WTC11 (cell line): ENCODE data around the gene TUBE1. TPM values are rescaled to one million over a fixed set of nuclear protein-coding genes. Genes with fewer than 3 reads are reported as not detected.

Source experiments
- ATAC-seq: fragments of 200-7000 bp; cut with Tn5 transposase; 2 replicates; pipeline ENCODE4 v1.10.0; 2021; ENCODE audit warnings: mild to moderate bottlenecking, moderate library complexity
- CTCF ChIA-PET: fragments of 300-600 bp; sonication (Branson Sonifier 250); formaldehyde crosslinking; loops from one replicate; lab custom pipeline; 2021; ENCODE audit warnings: antibody characterized with exemption; lab: Charles Lee
- POLR2A ChIA-PET: fragments of 350-600 bp; sonication (Branson Sonifier 250); formaldehyde crosslinking; loops from one replicate; lab custom pipeline; 2021; ENCODE audit warnings: antibody characterized with exemption; lab: Charles Lee
- DNase-seq: peaks from one replicate; pipeline ENCODE4 v3.0.0; 2021; ENCODE audit warnings: low spot score
- H3K27ac Mint-ChIP-seq: 2 replicates; pipeline ENCODE4 v1.8.0; 2021; ENCODE audit warnings: mixed read lengths
- H3K27me3 Mint-ChIP-seq: 2 replicates; pipeline ENCODE4 v1.8.0; 2021; ENCODE audit warnings: low read depth, mild to moderate bottlenecking, moderate library complexity, mixed read lengths
- H3K36me3 Mint-ChIP-seq: 2 replicates; pipeline ENCODE4 v1.8.0; 2021; ENCODE audit warnings: mixed read lengths
- H3K4me1 Mint-ChIP-seq: 2 replicates; pipeline ENCODE4 v1.8.0; 2022; ENCODE audit warnings: mixed read lengths
- H3K4me3 Mint-ChIP-seq: 2 replicates; pipeline ENCODE4 v1.8.0; 2021; ENCODE audit warnings: mild to moderate bottlenecking, moderate library complexity, mixed read lengths
- H3K9me3 Mint-ChIP-seq: 2 replicates; pipeline ENCODE4 v1.8.0; 2021; ENCODE audit warnings: mixed read lengths
- ATF1 ChIP-seq: sonication (generic); formaldehyde crosslinking; IDR thresholded peaks from 2 replicates; pipeline ENCODE4 v1.8.1; 2023; ENCODE audit warnings: mild to moderate bottlenecking, moderate library complexity, missing genetic modification reagents
- CREB1 ChIP-seq: sonication (generic); formaldehyde crosslinking; IDR thresholded peaks from 2 replicates; pipeline ENCODE4 v1.8.0; 2023; ENCODE audit warnings: mild to moderate bottlenecking, missing genetic modification reagents
- ELF4 ChIP-seq: sonication (generic); formaldehyde crosslinking; IDR thresholded peaks from 2 replicates; pipeline ENCODE4 v1.8.1; 2022; ENCODE audit warnings: low read depth, mild to moderate bottlenecking, moderate library complexity, missing genetic modification reagents
- ETV6 ChIP-seq: sonication (generic); formaldehyde crosslinking; IDR thresholded peaks from 2 replicates; pipeline ENCODE4 v1.8.1; 2022; ENCODE audit warnings: mild to moderate bottlenecking, missing genetic modification reagents
- FOXJ3 ChIP-seq: sonication (generic); formaldehyde crosslinking; IDR thresholded peaks from 2 replicates; pipeline ENCODE4 v1.9.0; 2021; ENCODE audit warnings: missing genetic modification reagents, mild to moderate bottlenecking, borderline replicate concordance
- FOXP1 ChIP-seq: sonication (generic); formaldehyde crosslinking; IDR thresholded peaks from 2 replicates; pipeline ENCODE4 v1.8.0; 2022; ENCODE audit warnings: missing genetic modification reagents, mild to moderate bottlenecking, moderate library complexity, borderline replicate concordance
- IRF2 ChIP-seq: sonication (generic); formaldehyde crosslinking; IDR thresholded peaks from 2 replicates; pipeline ENCODE4 v1.8.0; 2022; ENCODE audit warnings: low read depth, missing genetic modification reagents, borderline replicate concordance
- JAZF1 ChIP-seq: fragments of 250-450 bp; sonication (Bioruptor Pico); IDR thresholded peaks from 2 replicates; pipeline ENCODE4 v1.9.0; 2021; ENCODE audit warnings: moderate library complexity, mild to moderate bottlenecking, inconsistent platforms
- JUN ChIP-seq: sonication (generic); formaldehyde crosslinking; IDR thresholded peaks from 2 replicates; pipeline ENCODE4 v1.8.0; 2023; ENCODE audit warnings: mild to moderate bottlenecking, missing genetic modification reagents
- KAT7 ChIP-seq: sonication (generic); formaldehyde crosslinking; IDR thresholded peaks from 2 replicates; pipeline ENCODE4 v1.8.1; 2023; ENCODE audit warnings: missing genetic modification reagents, mild to moderate bottlenecking, borderline replicate concordance
- NR1H2 ChIP-seq: sonication (generic); formaldehyde crosslinking; IDR thresholded peaks from 2 replicates; pipeline ENCODE4 v1.9.0; 2021; ENCODE audit warnings: mild to moderate bottlenecking, moderate library complexity, missing genetic modification reagents
- SMAD4 ChIP-seq: sonication (generic); formaldehyde crosslinking; IDR thresholded peaks from 2 replicates; pipeline ENCODE4 v1.8.0; 2022; ENCODE audit warnings: mild to moderate bottlenecking, missing genetic modification reagents
- TP53 ChIP-seq: sonication (generic); formaldehyde crosslinking; IDR thresholded peaks from 2 replicates; pipeline ENCODE4 v1.8.1; 2023; ENCODE audit warnings: mild to moderate bottlenecking, missing genetic modification reagents
- ZNF138 ChIP-seq: sonication (generic); formaldehyde crosslinking; conservative IDR thresholded peaks from 2 replicates; pipeline ENCODE4 v1.8.1; 2022; ENCODE audit warnings: mild to moderate bottlenecking, moderate library complexity, missing genetic modification reagents
- ZNF219 ChIP-seq: sonication (generic); formaldehyde crosslinking; IDR thresholded peaks from 2 replicates; pipeline ENCODE4 v1.8.0; 2023; ENCODE audit warnings: missing genetic modification reagents, mild to moderate bottlenecking, borderline replicate concordance
- ZNF232 ChIP-seq: sonication (generic); formaldehyde crosslinking; IDR thresholded peaks from 2 replicates; pipeline ENCODE4 v1.8.0; 2022; ENCODE audit warnings: mild to moderate bottlenecking, missing genetic modification reagents
- ZNF416 ChIP-seq: fragments of 250-450 bp; sonication (Bioruptor Pico); IDR thresholded peaks from 2 replicates; pipeline ENCODE4 v1.9.0; 2021; ENCODE audit warnings: mild to moderate bottlenecking, inconsistent platforms
- ZNF423 ChIP-seq: fragments of 250-450 bp; sonication (Bioruptor Pico); IDR thresholded peaks from 2 replicates; pipeline ENCODE4 v2.1.2; 2022; ENCODE audit warnings: mild to moderate bottlenecking, moderate library complexity
- total RNA-seq: library from RNA; stranded (reverse); gene quantifications from 3 replicates; pipeline ENCODE4 v1.2.3, GENCODE V29; 2021
- TF ChIP-seq, protein P1 (sequence below): sonication (generic); formaldehyde crosslinking; IDR thresholded peaks from 2 replicates; pipeline ENCODE4 v1.8.0; 2022; ENCODE audit warnings: mild to moderate bottlenecking, missing genetic modification reagents
- TF ChIP-seq, protein P2 (sequence below): sonication (generic); formaldehyde crosslinking; IDR thresholded peaks from 2 replicates; pipeline ENCODE4 v1.8.0; 2022; ENCODE audit warnings: missing genetic modification reagents
- TF ChIP-seq, protein P3 (sequence below): sonication (generic); formaldehyde crosslinking; IDR thresholded peaks from 2 replicates; pipeline ENCODE4 v1.8.1; 2023; ENCODE audit warnings: mild to moderate bottlenecking, missing genetic modification reagents, moderate library complexity
- TF ChIP-seq, protein P4 (sequence below): sonication (generic); formaldehyde crosslinking; IDR thresholded peaks from 2 replicates; pipeline ENCODE4 v1.8.0; 2023; ENCODE audit warnings: missing genetic modification reagents, mild to moderate bottlenecking, borderline replicate concordance
- TF ChIP-seq, protein P5 (sequence below): fragments of 250-450 bp; sonication (Bioruptor Pico); IDR thresholded peaks from 2 replicates; pipeline ENCODE4 v1.9.0; 2021; ENCODE audit warnings: moderate library complexity, mild to moderate bottlenecking, inconsistent platforms, borderline replicate concordance
- TF ChIP-seq, protein P6 (sequence below): sonication (generic); formaldehyde crosslinking; IDR thresholded peaks from 2 replicates; pipeline ENCODE4 v1.8.0; 2022; ENCODE audit warnings: mild to moderate bottlenecking, missing genetic modification reagents
- TF ChIP-seq, protein P7 (sequence below): sonication (generic); formaldehyde crosslinking; IDR thresholded peaks from 2 replicates; pipeline ENCODE4 v1.8.1; 2023; ENCODE audit warnings: mild to moderate bottlenecking, missing genetic modification reagents, moderate library complexity

Gene TUBE1
- total RNA-seq, 1 experiment from 2014 or later = 16.9 TPM

DNA sequence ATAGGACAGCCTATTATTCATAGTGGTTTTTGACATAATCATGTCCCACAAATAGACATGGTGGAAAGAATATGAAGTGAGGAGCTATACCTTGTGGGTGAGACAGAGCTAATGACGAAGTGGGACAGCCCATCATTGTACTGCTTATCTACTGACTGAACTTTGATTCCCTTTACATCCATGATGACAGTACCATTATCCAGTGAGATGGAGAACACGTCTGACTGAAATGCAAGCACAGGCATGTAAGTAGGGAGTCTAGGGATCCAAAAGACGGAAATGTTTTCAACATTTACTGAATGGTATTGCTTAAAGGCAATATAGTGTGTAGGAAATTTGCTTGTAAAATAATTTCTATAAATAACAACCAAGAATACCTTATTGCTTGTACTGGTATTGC lies 43.6 kb upstream of the TUBE1 start:
- ChIA-PET CTCF (interaction anchor here (1.5 kb wide), 1 partner anchor 15 kb away, joined by 3 read pairs; no protein-coding TSS in a partner anchor), POLR2A (no interaction called here)
- ATAC-seq (no peak), DNase-seq (no peak)
- Mint-ChIP-seq H3K36me3 (no peaks in the 10 kb centered on the region), H3K27ac (no peak overlapping the region), H3K4me3 (no peak overlapping the region), H3K9me3 (no peaks in the 10 kb centered on the region), H3K27me3 (no peaks in the 10 kb centered on the region), H3K4me1 (peaks cover 2% of the 10 kb centered on the region; the same call in 1 of the 2 replicates)
- TF ChIP-seq ZNF219 (no peak), IRF2 (no peak), ELF4 (no peak), SMAD4 (CRISPR knock-in tag) (no peak), ETV6 (CRISPR knock-in tag) (no peak), KAT7 (CRISPR knock-in tag) (no peak), ZNF423 (CRISPR knock-in tag) (no peak)
- TF ChIP-seq, protein P1, sequence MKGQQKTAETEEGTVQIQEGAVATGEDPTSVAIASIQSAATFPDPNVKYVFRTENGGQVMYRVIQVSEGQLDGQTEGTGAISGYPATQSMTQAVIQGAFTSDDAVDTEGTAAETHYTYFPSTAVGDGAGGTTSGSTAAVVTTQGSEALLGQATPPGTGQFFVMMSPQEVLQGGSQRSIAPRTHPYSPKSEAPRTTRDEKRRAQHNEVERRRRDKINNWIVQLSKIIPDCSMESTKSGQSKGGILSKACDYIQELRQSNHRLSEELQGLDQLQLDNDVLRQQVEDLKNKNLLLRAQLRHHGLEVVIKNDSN (CRISPR knock-in tag) = no peak
- TF ChIP-seq, protein P2, sequence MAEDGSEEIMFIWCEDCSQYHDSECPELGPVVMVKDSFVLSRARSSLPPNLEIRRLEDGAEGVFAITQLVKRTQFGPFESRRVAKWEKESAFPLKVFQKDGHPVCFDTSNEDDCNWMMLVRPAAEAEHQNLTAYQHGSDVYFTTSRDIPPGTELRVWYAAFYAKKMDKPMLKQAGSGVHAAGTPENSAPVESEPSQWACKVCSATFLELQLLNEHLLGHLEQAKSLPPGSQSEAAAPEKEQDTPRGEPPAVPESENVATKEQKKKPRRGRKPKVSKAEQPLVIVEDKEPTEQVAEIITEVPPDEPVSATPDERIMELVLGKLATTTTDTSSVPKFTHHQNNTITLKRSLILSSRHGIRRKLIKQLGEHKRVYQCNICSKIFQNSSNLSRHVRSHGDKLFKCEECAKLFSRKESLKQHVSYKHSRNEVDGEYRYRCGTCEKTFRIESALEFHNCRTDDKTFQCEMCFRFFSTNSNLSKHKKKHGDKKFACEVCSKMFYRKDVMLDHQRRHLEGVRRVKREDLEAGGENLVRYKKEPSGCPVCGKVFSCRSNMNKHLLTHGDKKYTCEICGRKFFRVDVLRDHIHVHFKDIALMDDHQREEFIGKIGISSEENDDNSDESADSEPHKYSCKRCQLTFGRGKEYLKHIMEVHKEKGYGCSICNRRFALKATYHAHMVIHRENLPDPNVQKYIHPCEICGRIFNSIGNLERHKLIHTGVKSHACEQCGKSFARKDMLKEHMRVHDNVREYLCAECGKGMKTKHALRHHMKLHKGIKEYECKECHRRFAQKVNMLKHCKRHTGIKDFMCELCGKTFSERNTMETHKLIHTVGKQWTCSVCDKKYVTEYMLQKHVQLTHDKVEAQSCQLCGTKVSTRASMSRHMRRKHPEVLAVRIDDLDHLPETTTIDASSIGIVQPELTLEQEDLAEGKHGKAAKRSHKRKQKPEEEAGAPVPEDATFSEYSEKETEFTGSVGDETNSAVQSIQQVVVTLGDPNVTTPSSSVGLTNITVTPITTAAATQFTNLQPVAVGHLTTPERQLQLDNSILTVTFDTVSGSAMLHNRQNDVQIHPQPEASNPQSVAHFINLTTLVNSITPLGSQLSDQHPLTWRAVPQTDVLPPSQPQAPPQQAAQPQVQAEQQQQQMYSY (CRISPR knock-in tag) = no peak
- TF ChIP-seq, protein P3, sequence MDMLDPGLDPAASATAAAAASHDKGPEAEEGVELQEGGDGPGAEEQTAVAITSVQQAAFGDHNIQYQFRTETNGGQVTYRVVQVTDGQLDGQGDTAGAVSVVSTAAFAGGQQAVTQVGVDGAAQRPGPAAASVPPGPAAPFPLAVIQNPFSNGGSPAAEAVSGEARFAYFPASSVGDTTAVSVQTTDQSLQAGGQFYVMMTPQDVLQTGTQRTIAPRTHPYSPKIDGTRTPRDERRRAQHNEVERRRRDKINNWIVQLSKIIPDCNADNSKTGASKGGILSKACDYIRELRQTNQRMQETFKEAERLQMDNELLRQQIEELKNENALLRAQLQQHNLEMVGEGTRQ (CRISPR knock-in tag) = no peak

DNA sequence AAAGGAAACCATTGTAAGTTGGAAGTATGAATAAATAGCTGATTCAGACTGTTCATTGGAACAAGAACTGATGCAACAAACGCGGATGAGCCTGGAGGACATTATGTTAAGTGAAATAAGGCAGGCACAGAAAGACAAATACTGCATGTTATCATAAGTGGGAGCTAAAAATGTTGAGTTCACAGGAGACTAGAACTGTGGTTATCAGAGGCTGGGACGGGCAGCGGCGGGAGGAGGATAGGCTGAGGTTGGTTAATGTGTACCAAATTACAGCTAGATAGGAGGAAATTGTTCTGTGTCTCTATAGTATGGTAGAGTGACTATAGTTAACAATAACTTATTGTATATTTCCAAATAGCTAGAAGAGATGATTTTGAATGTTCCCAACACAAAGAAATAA lies 40.9 kb upstream of the TUBE1 start:
- no peaks in the 10 kb centered on the region for H3K36me3 Mint-ChIP-seq
- H3K4me1 Mint-ChIP-seq = peaks cover 7% of the 10 kb centered on the region
- H3K27ac Mint-ChIP-seq = no peak overlapping the region
- CTCF ChIA-PET = no interaction called here
- POLR2A ChIA-PET = interaction anchor here (0.6 kb wide), 1 partner anchor 33 kb away, joined by 5 read pairs; no protein-coding TSS in a partner anchor
- ATAC-seq (no peak), DNase-seq (no peak)
- H3K9me3 Mint-ChIP-seq = no peaks in the 10 kb centered on the region
- no peaks in the 10 kb centered on the region for H3K27me3 Mint-ChIP-seq
- H3K4me3 Mint-ChIP-seq = no peak overlapping the region
- TF ChIP-seq, protein P4, sequence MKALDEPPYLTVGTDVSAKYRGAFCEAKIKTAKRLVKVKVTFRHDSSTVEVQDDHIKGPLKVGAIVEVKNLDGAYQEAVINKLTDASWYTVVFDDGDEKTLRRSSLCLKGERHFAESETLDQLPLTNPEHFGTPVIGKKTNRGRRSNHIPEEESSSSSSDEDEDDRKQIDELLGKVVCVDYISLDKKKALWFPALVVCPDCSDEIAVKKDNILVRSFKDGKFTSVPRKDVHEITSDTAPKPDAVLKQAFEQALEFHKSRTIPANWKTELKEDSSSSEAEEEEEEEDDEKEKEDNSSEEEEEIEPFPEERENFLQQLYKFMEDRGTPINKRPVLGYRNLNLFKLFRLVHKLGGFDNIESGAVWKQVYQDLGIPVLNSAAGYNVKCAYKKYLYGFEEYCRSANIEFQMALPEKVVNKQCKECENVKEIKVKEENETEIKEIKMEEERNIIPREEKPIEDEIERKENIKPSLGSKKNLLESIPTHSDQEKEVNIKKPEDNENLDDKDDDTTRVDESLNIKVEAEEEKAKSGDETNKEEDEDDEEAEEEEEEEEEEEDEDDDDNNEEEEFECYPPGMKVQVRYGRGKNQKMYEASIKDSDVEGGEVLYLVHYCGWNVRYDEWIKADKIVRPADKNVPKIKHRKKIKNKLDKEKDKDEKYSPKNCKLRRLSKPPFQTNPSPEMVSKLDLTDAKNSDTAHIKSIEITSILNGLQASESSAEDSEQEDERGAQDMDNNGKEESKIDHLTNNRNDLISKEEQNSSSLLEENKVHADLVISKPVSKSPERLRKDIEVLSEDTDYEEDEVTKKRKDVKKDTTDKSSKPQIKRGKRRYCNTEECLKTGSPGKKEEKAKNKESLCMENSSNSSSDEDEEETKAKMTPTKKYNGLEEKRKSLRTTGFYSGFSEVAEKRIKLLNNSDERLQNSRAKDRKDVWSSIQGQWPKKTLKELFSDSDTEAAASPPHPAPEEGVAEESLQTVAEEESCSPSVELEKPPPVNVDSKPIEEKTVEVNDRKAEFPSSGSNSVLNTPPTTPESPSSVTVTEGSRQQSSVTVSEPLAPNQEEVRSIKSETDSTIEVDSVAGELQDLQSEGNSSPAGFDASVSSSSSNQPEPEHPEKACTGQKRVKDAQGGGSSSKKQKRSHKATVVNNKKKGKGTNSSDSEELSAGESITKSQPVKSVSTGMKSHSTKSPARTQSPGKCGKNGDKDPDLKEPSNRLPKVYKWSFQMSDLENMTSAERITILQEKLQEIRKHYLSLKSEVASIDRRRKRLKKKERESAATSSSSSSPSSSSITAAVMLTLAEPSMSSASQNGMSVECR = no peak
- TF ChIP-seq CREB1 (no peak), TP53 (CRISPR knock-in tag) (no peak), JUN (CRISPR knock-in tag) (no peak), NR1H2 (no peak), JAZF1 (CRISPR knock-in tag) (no peak), ZNF232 (CRISPR knock-in tag) (no peak), ATF1 (CRISPR knock-in tag) (no peak), FOXJ3 (CRISPR knock-in tag) (no peak), ZNF138 (no peak), ZNF416 (CRISPR knock-in tag) (no peak), FOXP1 (no peak)
- TF ChIP-seq, protein P5, sequence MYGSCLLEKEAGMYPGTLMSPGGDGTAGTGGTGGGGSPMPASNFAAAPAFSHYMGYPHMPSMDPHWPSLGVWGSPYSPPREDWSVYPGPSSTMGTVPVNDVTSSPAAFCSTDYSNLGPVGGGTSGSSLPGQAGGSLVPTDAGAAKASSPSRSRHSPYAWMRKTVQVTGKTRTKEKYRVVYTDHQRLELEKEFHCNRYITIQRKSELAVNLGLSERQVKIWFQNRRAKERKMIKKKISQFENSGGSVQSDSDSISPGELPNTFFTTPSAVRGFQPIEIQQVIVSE (CRISPR knock-in tag) = no peak
- TF ChIP-seq, protein P6, sequence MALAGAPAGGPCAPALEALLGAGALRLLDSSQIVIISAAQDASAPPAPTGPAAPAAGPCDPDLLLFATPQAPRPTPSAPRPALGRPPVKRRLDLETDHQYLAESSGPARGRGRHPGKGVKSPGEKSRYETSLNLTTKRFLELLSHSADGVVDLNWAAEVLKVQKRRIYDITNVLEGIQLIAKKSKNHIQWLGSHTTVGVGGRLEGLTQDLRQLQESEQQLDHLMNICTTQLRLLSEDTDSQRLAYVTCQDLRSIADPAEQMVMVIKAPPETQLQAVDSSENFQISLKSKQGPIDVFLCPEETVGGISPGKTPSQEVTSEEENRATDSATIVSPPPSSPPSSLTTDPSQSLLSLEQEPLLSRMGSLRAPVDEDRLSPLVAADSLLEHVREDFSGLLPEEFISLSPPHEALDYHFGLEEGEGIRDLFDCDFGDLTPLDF (CRISPR knock-in tag) = no peak
- TF ChIP-seq, protein P7, sequence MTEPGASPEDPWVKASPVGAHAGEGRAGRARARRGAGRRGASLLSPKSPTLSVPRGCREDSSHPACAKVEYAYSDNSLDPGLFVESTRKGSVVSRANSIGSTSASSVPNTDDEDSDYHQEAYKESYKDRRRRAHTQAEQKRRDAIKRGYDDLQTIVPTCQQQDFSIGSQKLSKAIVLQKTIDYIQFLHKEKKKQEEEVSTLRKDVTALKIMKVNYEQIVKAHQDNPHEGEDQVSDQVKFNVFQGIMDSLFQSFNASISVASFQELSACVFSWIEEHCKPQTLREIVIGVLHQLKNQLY (CRISPR knock-in tag) = no peak
